DMS153 treated with DMSO at 0.1 percent for 48 hours (cell line): Measurements from ENCODE around the gene DOK7.

Experiments
- DNase-seq: peaks from one replicate; lab custom pipeline; 2025; ENCODE audit not compliant: unreplicated experiment; lab: John Stamatoyannopoulos, UW

DOK7 gene

GRCh38 chr4:3427134-3427476 is 36.0 kb upstream of the DOK7 start:
- DNase-seq: no peak

DNA sequence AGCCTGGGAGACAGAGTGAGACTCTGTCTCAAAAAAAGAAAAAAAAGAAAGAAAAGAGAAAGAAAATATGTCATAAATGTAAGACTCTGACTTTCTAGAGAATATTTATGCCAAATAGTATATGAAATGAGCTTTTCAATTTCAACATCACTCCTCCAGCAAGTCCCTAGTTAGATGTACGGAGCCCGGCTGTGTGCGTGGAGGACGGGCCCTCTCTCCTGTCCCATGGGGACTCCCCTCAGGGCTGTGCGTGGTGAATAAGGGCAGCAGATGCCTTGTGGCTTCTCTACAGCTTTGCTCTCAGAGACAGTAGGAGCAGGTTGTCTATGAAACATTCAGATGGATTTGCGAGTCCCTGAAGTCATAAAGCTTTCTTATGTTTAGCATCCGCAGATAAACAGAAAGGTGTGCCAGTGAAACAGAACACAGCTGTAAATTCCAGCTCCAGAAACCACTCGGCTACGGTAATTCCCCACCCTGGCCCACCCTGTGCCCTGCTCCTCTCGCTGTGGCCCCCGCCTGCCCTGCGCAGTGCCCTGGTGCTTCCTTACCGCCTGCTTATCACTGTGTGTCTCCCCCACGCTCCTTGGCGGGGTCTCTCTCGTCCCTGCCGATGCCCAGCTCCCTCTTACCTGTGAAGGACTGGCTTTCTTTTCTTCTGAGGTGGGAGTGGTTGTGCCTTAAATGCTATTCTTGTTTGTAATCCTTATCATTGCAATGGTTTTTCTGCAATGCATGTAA is 35.2 kb upstream of the DOK7 start:
- DNase-seq: no peak

- DNase-seq: no peak
These were observed 33.5 kb upstream of the DOK7 start for GRCh38 chr4:3429651-3430050.

DNA sequence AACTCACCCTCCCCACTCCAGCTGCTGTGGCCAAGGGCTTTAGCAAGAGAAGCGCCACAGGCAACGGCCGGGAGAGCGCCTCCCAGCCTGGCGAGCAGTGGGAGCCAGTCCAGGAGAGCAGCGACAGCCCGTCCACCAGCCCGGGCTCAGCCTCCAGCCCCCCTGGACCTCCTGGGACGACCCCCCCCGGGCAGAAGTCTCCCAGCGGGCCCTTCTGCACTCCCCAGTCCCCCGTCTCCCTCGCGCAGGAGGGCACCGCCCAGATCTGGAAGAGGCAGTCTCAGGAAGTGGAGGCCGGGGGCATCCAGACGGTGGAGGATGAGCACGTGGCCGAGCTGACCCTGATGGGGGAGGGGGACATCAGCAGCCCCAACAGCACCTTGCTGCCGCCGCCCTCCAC is 32.6 kb upstream of the DOK7 start:
- DNase-seq: no peak

- no peak for DNase-seq
These were observed 31.6 kb upstream of the DOK7 start for GRCh38 chr4:3431446-3431993.

DNA sequence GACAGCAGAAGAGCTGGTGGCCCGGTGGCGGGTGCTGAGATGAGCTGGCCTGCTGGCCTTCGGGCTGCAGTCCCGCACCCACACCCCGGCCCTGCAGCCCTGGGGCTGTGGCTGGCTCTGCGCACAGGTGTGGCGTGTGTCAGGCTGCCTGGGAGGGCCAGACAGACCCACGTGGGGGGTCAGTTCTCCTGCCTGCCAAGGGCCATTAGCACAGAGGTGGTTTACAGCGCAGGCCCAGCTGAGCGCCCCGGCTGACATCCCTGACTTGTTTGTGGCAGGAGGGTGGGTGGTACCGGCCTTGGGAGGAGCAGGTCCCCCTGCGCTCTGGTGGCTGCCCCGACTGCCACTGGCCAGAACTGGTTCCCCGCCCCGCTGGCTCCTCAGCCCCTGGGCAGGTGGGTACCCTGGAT is 30.7 kb upstream of the DOK7 start:
- no peak for DNase-seq

DNA sequence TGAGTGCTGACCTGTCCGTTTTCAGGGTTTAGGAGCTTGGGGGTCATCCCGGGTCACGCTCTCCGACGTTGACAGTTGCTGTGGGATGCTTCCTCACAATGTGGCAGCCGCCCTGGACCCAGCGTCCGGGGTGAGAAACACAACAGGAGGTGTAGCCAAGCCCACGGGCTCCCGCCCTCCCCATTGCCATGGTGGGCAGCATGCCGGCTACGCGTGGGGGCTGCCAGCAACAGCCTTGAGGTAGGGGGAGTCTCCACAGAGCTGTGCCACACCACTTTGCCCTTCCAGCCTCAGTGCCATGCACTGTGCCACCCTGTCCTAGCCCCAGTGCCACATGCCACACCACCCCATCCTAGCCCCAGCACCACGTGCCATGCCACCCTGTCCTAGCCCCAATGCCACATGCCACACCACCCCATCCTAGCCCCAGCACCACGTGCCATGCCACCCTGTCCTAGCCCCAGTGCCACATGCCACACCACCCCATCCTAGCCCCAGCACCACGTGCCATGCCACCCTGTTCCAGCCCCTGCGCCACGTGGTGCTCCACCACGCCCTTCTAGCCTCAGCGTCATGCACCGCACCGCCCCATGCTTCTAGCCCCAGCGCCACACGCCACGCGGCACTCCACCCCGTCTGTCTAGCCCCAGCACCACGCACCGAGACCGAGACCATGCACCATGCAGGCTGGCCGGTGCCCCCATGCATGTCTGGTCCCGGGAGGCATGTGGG is 29.8 kb upstream of the DOK7 start:
- no peak for DNase-seq

DNA sequence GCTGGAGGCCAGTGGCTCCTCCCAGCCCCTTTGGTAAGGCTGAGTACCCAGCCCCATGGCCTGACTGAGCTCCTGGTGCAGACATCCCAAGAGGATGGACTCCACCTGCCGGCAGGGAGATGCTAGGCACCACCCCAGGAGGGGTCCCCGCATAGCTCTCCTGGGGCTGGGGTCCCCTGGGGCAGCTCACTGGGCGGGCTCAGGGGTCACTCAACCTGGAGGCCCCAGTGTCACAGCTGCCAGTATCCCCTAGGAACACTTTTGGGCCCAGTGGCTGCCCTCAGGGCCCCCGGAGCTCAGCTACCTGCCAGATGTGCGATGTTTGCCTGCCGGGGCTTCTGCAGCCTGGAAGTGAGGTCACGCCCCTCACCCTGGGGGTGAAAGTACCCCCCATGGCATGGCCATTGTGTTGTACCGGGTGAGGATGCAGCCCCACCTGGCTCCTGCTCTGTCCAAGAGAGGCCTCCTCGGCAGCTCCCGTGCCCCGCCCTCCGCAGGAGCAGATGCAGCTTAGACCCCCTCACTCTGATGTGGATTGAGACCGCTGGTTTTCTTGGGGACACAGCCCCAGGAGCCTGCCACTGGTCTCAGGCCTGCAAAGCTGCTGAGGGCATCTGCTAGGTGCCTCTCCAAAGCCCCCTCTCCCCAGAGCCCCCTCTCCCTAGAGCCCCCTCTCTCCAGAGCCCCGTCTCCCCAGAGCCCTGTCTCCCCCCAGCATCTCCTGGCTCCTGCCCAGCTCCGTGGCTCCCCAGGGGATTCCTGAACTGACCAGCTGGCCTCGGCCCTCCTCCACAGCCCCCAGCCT is 28.0 kb upstream of the DOK7 start:
- DNase-seq: no peak

GRCh38 chr4:3435686-3435956 is 27.5 kb upstream of the DOK7 start:
- no peak for DNase-seq

GRCh38 chr4:3436048-3436797 is 26.9 kb upstream of the DOK7 start:
- DNase-seq: no peak

DNA sequence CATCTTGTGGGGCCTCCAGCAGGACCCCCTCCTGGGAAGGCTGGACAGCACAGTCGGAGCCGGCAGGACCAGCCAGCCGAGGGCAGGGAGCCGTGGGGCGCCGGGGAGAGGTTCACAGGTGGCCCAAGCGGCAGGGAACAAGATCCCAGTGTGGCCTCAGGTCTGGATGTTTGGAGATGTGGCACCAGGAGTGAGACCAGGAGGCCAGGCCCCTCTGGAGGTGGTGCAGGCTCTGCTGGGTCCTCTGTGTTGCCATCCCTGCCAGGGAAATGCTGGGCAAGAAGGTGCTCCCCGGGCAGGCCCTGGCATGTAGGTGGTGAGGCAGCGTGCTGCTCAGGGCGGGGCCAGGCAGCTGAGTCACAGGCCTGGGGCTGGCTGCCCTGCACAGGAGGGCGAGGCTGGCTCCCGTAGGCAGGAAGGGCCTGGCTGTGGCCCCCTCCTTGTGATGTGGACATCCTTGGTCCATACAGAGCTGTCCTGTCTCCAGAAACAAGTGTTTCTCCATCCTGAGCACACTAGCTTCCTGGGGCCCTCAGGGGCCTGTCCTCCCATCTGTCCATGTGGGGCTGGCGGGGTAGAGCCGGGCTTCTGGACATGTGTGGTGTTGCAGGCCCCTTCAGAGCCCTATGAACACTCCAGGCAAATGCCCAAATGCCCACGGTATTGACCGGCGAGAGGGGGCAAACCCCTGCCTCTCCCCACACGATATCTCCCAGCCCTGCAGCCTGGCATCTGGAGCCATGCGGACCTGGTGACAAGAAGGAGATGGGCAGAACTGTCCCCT is 26.1 kb upstream of the DOK7 start:
- DNase-seq: no peak

GRCh38 chr4:3437582-3437936 is 25.5 kb upstream of the DOK7 start:
- DNase-seq: no peak

DNA sequence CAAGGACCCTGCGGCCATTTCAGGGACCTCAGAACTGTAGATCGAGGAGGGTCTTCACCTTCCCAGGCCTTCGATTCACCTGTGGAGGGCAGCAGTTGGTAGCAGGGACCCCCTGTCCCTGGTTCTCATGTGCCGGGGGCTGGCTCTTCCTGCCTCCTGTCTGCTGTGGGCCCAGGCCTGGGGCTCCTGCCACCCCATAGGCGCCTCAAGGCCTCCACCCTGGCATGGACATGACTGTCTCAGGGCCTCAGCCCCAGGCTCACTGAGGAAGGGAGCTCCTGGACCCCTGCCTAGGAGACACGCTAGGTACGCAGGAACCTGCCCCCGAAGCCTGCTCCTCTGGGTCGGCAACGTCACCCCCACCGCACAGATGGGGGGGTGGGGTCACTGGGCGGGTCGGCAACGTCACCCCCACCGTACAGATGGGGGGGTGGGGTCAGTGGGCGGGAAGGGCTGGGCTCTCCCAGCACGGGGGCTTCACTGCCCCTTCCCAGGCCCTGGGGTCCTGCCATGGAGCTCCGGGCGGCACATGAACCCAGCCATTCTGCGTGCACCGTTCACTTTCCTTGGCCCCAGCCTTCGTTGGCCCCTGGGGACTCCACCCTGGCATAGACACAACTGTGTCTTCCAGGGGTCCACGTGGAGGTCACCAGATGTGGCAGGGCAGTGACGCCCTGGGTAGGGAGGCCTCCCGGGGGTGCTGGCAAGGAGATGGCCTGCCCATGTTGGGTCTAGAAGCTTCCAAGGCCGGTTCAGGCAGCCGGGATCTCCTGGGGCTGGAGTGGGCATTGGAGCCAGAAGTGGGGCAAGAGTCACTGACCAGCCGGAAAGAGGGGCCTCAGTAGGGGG is 24.9 kb upstream of the DOK7 start:
- DNase-seq: no peak

DNA sequence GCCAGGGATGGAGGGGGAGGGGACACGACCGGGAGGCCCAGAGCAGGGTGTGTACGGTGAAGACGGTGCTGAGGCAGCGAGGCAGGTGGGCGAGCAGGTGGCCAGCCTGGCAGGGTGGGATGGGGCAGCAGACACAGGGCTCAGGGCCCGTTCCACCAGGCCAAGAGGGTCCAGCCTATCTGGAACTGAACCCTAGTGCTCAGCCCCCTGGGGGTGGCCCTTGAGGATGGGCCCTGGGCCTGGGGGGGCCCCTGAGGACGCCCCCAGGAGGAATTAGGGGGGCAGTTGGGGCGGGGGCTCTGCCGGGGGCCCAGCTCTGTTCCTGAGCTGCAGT is 24.3 kb upstream of the DOK7 start:
- DNase-seq: no peak

- no peak for DNase-seq
These were observed 23.7 kb upstream of the DOK7 start for GRCh38 chr4:3439391-3439790.

- no peak for DNase-seq
These were observed 23.1 kb upstream of the DOK7 start for GRCh38 chr4:3440011-3440410.

GRCh38 chr4:3440979-3441500 is 22.1 kb upstream of the DOK7 start:
- DNase-seq: no peak

DNA sequence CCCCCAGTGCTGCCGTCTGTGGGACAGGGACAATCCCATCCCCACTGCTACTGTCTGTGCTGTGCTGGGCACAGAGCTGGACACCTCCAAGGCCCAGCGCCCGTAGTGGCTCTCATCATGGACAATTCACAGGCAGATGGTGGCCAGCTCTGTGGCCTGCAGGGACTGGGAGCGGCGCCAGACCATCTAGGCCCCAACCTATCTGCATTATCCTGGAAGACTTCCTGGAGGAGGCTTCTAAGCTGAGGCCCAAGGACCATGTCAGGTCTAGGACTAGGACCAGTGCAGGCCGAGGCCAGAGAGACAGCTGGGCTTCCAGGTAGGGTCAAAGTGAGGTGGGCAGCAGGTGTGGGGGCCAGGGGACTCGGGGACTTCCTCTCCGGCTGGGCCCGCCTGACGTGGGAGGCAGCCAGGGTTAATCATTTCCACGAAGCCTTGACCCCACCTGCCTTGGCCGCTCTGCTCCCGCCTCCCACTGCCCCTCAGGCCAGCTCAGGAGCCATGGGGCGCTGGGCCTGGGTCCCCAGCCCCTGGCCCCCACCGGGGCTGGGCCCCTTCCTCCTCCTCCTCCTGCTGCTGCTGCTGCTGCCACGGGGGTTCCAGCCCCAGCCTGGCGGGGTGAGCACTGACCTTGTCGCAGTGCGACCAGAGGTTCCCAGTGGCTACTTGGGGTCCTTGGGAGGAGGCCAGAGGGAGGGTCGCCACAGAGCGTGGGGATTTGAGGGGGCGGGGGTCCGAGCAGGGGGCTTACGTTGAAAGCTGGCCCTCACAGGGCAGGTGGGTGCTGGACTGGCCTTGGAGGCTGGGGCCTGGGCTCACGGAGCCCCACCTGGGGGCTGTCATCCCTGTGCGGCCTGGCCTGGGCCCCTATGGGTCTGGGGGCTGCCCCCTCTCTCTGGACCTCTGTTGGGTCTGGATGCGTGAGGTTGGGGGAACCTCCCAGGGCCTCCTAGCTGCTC is 21.3 kb upstream of the DOK7 start, which contains the start of gene HGFAC:
Gene HGFAC (plus strand): TSS at position 468 of the 959 bp plus-strand sequence. CDS start 34 bp downstream, at position 502.
- DNase-seq: no peak
